Fibroblast of pulmonary artery (primary cell): ENCODE measurements around the gene RIMBP2.

Experiments used
- DNase-seq: peaks from one replicate; pipeline ENCODE4 v3.0.0-alpha.2; 2010; ENCODE audit warnings: low read depth
- H3K4me3 ChIP-seq: replicated peaks from 2 replicates; pipeline ENCODE4 v1.5.1; 2011; ENCODE audit warnings: low read depth, mild to moderate bottlenecking, control low read depth, low read length, moderate library complexity
- TF ChIP-seq, protein P1 (sequence below): IDR thresholded peaks from 2 replicates; pipeline ENCODE4 v1.5.1; 2011; ENCODE audit warnings: mild to moderate bottlenecking, control low read depth, low read length, inconsistent platforms; ENCODE audit errors: missing control alignments

RIMBP2 gene

DNA sequence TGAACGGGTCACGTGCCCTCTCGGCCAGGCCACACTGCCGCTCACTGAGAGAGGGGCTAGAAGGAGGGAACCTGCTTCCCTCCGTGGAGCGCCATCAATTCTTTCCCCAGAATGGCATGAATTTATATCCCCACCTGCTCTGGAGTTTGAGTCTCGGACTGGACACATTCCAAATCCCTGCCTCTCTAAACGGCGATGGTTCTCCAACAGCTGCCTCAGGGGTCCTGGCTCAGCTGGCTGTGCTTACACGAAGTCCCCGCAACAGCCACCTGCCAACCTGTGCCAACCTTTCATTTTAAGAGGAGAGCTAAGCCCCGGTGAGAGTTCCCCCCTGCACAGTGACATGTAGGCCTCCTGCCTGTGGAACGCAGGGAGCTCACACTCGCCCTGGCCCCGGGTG is 73.2 kb downstream of the RIMBP2 start:
- no peak overlapping the region for H3K4me3 ChIP-seq
- TF ChIP-seq, protein P1, sequence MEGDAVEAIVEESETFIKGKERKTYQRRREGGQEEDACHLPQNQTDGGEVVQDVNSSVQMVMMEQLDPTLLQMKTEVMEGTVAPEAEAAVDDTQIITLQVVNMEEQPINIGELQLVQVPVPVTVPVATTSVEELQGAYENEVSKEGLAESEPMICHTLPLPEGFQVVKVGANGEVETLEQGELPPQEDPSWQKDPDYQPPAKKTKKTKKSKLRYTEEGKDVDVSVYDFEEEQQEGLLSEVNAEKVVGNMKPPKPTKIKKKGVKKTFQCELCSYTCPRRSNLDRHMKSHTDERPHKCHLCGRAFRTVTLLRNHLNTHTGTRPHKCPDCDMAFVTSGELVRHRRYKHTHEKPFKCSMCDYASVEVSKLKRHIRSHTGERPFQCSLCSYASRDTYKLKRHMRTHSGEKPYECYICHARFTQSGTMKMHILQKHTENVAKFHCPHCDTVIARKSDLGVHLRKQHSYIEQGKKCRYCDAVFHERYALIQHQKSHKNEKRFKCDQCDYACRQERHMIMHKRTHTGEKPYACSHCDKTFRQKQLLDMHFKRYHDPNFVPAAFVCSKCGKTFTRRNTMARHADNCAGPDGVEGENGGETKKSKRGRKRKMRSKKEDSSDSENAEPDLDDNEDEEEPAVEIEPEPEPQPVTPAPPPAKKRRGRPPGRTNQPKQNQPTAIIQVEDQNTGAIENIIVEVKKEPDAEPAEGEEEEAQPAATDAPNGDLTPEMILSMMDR: no peak

DNA sequence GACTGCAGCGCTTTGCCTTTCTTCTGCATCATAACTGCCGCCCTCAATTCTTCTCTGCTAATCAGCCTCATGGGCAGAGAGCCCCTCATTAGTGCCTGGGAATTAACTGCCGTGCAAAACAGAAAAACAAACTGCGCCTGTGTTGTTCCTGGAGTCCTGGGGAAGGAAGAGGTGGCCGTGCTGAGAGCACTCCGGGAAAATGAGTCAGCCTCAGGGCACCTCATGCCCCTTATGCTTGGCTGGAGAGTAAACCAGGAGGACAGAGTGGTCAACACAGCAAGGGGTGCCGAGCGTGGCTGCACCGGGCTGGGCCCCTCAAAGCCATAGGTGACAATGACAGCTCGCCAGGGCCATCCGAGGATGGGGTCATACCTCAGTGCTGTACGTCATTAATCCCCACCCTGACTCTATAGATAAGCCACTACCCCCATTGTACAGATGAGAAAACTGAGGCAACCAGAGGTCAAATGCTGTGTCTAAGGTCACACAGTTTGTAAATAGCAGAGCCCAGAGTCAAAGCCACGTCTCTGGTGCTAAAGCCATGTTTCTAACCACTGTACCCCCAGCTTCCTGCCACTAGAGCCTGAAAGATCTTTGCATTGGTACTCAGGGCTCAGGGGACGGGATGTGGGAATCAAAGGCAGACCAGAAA is 74.4 kb downstream of the RIMBP2 start:
- H3K4me3 ChIP-seq: no peak overlapping the region
- DNase-seq: no peak

More for the DNA sequence above, 73.2 kb downstream of the RIMBP2 start:
- DNase-seq: no peak

DNA sequence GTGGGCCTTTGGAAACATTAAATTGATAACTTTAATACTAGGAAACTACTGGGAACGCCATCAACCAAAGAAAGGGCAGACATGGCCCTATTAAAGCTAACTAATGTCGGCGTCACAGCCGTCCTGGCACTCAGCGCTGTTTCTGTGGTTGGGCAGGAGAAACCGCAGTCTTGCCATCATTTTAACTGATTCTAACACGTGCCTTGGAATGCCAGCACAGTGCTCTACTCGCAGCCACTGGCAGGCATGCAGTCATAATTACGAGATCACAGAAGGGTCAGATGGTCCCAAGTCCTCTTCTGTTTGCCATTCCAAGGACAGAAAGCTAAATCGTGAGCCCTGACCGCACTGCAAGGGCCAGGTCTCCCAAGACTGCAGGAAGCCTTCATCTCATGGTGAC is 75.2 kb downstream of the RIMBP2 start:
- TF ChIP-seq, protein P1: no peak
- no peak for DNase-seq
- no peak overlapping the region for H3K4me3 ChIP-seq

More for the DNA sequence above, 74.4 kb downstream of the RIMBP2 start:
- TF ChIP-seq, protein P1: no peak

DNA sequence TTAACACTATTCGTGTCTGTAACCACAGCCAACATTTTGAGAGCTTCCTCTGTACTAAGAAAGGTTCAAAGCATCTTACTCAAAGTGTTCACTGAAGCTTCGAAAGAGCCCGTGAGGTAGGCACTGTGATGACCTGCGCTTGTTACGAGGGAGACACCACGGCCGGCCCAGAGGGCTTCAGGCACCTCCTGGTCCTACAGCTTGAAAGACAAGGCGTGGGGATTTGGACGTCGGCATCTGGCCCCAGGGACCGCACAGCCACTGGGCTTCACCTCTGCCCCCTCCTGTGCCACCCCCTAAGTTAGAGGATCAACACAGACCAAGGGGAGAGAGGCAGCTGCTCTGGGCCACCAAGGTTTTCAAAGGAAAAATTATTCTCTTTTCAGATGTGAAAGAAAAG is 75.6 kb downstream of the RIMBP2 start:
- DNase-seq: no peak
- H3K4me3 ChIP-seq: no peak overlapping the region
- TF ChIP-seq, protein P1: no peak

DNA sequence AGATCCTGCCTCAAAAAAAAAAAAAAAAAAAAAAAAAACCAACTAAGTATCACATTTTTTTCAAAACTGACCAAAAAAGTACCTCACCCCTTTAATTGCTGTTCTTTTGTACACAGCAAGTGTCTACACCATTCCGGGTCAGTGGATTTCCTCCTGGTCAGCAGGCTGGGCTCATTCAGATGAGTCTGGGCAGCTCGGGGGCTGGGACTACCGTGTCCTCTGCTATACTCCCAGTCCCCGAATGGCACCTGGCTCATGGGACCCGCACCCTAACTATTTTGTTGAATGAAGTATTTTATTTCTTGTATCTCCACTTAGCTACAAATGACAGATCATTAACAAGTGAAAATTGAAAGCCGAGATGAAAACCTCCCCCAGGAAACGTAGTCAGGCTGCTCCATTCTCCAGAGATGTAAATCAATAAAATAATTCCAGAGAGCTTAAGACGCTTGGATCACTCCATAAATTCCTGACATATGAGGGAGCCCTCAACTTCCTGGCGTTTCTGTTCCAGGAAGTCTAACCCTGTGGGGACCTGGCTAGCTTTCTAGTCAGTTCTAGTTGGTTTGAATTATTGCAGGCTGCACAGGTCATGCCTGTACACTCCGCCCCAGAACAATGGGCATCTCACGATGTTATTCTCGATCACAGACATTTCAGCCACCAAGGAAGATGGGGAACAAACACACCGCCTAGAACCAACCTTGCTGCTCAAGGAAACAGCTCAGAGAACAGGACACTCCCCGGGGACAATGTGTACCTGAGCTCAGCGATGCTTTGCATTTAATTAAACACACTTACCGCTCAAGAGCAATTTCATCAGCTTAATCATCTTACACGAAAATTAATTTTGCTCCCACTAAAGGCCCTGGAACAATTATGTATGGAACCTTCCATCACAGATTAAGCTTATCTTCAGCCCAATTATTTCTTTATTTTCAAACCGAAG is 76.3 kb downstream of the RIMBP2 start:
- H3K4me3 ChIP-seq: no peak overlapping the region
- DNase-seq: no peak
- TF ChIP-seq, protein P1: no peak

DNA sequence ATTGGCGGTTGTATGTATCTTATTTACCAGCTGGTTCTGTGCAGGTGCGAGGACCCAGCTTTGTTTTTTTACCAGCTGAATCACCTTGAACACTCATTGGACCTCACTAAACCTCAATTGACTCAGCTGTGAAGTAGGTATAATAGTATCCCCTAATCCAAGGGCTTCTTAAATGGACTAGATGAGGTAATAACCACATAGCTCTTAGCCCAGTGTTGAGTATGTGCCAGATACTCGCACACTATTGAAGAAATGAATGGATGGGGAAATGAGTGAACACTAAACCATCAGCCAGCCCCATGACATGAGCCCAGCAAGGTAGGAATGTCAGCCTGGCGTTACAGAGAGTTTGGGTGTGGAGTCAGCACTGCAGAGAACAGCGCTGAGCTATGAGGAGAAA is 79.7 kb downstream of the RIMBP2 start:
- TF ChIP-seq, protein P1: no peak
- DNase-seq: no peak
- no peak overlapping the region for H3K4me3 ChIP-seq
